Urinary bladder (tissue), 4 donors: ENCODE data around the gene CCK. TPM values are rescaled to one million over a fixed set of nuclear protein-coding genes. Genes with fewer than 3 reads are reported as not detected.

Source experiments
- DNase-seq: peaks from one replicate; pipeline ENCODE4 v3.0.0-alpha.2; 2015; ENCODE audit errors: extremely low spot score
- H3K27ac ChIP-seq: one replicate; pipeline ENCODE4 v1.5.1; 2013; ENCODE audit warnings: low read depth, mild to moderate bottlenecking, moderate library complexity
- H3K36me3 ChIP-seq: one replicate; pipeline ENCODE4 v1.6.1; 2013; ENCODE audit warnings: mild to moderate bottlenecking, moderate library complexity; ENCODE audit not compliant: insufficient read depth
- H3K4me1 ChIP-seq: one replicate; pipeline ENCODE4 v1.6.1; 2013; ENCODE audit warnings: mild to moderate bottlenecking, moderate library complexity; ENCODE audit not compliant: insufficient read depth
- H3K4me3 ChIP-seq: one replicate; pipeline ENCODE4 v1.5.1; 2013; ENCODE audit warnings: low read depth, low read length
- WGBS: extraction: QIAGEN DNeasy Blood & Tissue Kit; methylation state at CpG from one replicate; pipeline ENCODE4 v1.1.7; 2013; 5-methylcytosine and 5-hydroxymethylcytosine counted together
- polyA plus RNA-seq: library from polyadenylated mRNA; stranded (reverse); fragments of 200-250 nt; gene quantifications from one replicate; pipeline ENCODE4 v1.2.3, GENCODE V29; 2013
- total RNA-seq: library from RNA; depleted of rRNA; stranded (reverse); fragments of >200 nt; gene quantifications from one replicate; pipeline ENCODE4 v1.2.3, GENCODE V29; 2014
- donor health status: healthy with polysubstance abuse.
- donor health status: healthy.

Gene CCK
- total and polyA plus RNA-seq, 2 donors = not detected

GRCh38 chr3:42262525-42262924, 3.5 kb downstream of the CCK start:
- no peak overlapping the region for H3K4me3 ChIP-seq
- H3K36me3 ChIP-seq = no peaks in the 10 kb centered on the region
- no peaks in the 10 kb centered on the region for H3K4me1 ChIP-seq
- H3K27ac ChIP-seq = no peak overlapping the region
- DNase-seq = no peak
- 34% methylated on average over 2 of the region's 2 CpGs for WGBS

GRCh38 chr3:42257007-42257406, 9.0 kb downstream of the CCK start:
- Histone ChIP-seq H3K4me1 (no peaks in the 10 kb centered on the region), H3K36me3 (no peaks in the 10 kb centered on the region), H3K27ac (no peak overlapping the region), H3K4me3 (no peak overlapping the region)
- 52% methylated on average over 7 of the region's 7 CpGs for WGBS
- no peak for DNase-seq

- no peaks in the 10 kb centered on the region for H3K4me1 ChIP-seq
- no peak overlapping the region for H3K27ac ChIP-seq
- H3K36me3 ChIP-seq = no peaks in the 10 kb centered on the region
- 85% methylated on average over 1 of the region's 1 CpG for WGBS
- DNase-seq = no peak
- no peak overlapping the region for H3K4me3 ChIP-seq
Measured at GRCh38 chr3:42256135-42256819, 9.7 kb downstream of the CCK start.

- Histone ChIP-seq H3K4me3 (no peak overlapping the region), H3K27ac (no peak overlapping the region), H3K4me1 (no peaks in the 10 kb centered on the region), H3K36me3 (no peaks in the 10 kb centered on the region)
- WGBS = 50% methylated on average over 3 of the region's 3 CpGs
- no peak for DNase-seq
Measured at GRCh38 chr3:42254566-42254965, 11.4 kb downstream of the CCK start.

- Histone ChIP-seq H3K4me1 (no peaks in the 10 kb centered on the region), H3K36me3 (no peaks in the 10 kb centered on the region), H3K27ac (no peak overlapping the region), H3K4me3 (no peak overlapping the region)
- no peak for DNase-seq
- 95% methylated on average over 1 of the region's 1 CpG for WGBS
Measured at GRCh38 chr3:42250761-42251160, 15.2 kb downstream of the CCK start.

GRCh38 chr3:42247576-42248027, 18.4 kb downstream of the CCK start:
- WGBS = 9% methylated on average over 9 of the region's 9 CpGs
- no peaks in the 10 kb centered on the region for H3K36me3 ChIP-seq
- no peak overlapping the region for H3K4me3 ChIP-seq
- no peak overlapping the region for H3K27ac ChIP-seq
- H3K4me1 ChIP-seq = no peaks in the 10 kb centered on the region
- no peak for DNase-seq

- no peak overlapping the region for H3K27ac ChIP-seq
- no peak for DNase-seq
- 34% methylated on average over 1 of the region's 1 CpG for WGBS
Measured at GRCh38 chr3:42246091-42246490, 19.9 kb downstream of the CCK start.

GRCh38 chr3:42236611-42237010, 29.4 kb downstream of the CCK start:
- WGBS = 93% methylated on average over 2 of the region's 2 CpGs
- no peaks in the 10 kb centered on the region for H3K36me3 ChIP-seq
- H3K27ac ChIP-seq = no peak overlapping the region
- H3K4me3 ChIP-seq = no peak overlapping the region
- no peak for DNase-seq
- no peaks in the 10 kb centered on the region for H3K4me1 ChIP-seq

More at GRCh38 chr3:42246091-42246490, 19.9 kb downstream of the CCK start:
- no peak overlapping the region for H3K4me3 ChIP-seq
- H3K4me1 ChIP-seq = no peaks in the 10 kb centered on the region
- no peaks in the 10 kb centered on the region for H3K36me3 ChIP-seq

GRCh38 chr3:42235532-42235931, 30.5 kb downstream of the CCK start:
- DNase-seq = no peak
- Histone ChIP-seq H3K27ac (no peak overlapping the region), H3K36me3 (no peaks in the 10 kb centered on the region), H3K4me1 (no peaks in the 10 kb centered on the region), H3K4me3 (no peak overlapping the region)

- 84% methylated on average over 5 of the region's 5 CpGs for WGBS
- H3K36me3 ChIP-seq = no peaks in the 10 kb centered on the region
- no peak for DNase-seq
- H3K4me3 ChIP-seq = no peak overlapping the region
- no peaks in the 10 kb centered on the region for H3K4me1 ChIP-seq
- no peak overlapping the region for H3K27ac ChIP-seq
Measured at GRCh38 chr3:42230860-42231259, 35.1 kb downstream of the CCK start.

- Histone ChIP-seq H3K27ac (no peak overlapping the region), H3K4me1 (no peaks in the 10 kb centered on the region), H3K4me3 (no peak overlapping the region), H3K36me3 (no peaks in the 10 kb centered on the region)
- peak; percentile 25 for DNase-seq
- WGBS = 39% methylated on average over 14 of the region's 14 CpGs
Measured at GRCh38 chr3:42229942-42230688, 35.9 kb downstream of the CCK start.

- H3K4me1 ChIP-seq = no peaks in the 10 kb centered on the region
- 63% methylated on average over 5 of the region's 5 CpGs for WGBS
- no peak overlapping the region for H3K27ac ChIP-seq
- DNase-seq = no peak
- no peaks in the 10 kb centered on the region for H3K36me3 ChIP-seq
- H3K4me3 ChIP-seq = no peak overlapping the region
Measured at GRCh38 chr3:42229266-42229941, 36.6 kb downstream of the CCK start.

- Histone ChIP-seq H3K36me3 (no peaks in the 10 kb centered on the region), H3K4me3 (no peak overlapping the region), H3K4me1 (no peaks in the 10 kb centered on the region), H3K27ac (no peak overlapping the region)
- no peak for DNase-seq
- 46% methylated on average over 5 of the region's 5 CpGs for WGBS
Measured at GRCh38 chr3:42228796-42229195, 37.2 kb downstream of the CCK start.
